Stomach (tissue), 9 donors: ENCODE measurements around the gene NANOS3. TPM values are rescaled to one million over a fixed set of nuclear protein-coding genes. Genes with fewer than 3 reads are reported as not detected.

Experiments used
- DNase-seq, 2 donors: peaks; one replicate each; pipeline versions ENCODE4 v3.0.0 to v3.0.0-alpha.2; 2013 to 2019
- H3K27ac ChIP-seq, 5 donors: fragments of 200-600 bp in 4 of 5; sonication (generic) in 4 of 5; one replicate each; pipeline ENCODE4 v1.5.1; 2013 to 2019; ENCODE audit warnings: mild to moderate bottlenecking in 1 of 5, moderate library complexity in 1 of 5
- H3K27me3 ChIP-seq, 3 donors: fragments of 200-600 bp; sonication (generic); one replicate each; pipeline ENCODE4 v1.5.1; 2017 to 2019; ENCODE audit warnings: mixed run types in 1 of 3
- H3K36me3 ChIP-seq, 4 donors: fragments of 200-600 bp; sonication (generic); 1 replicate in 3 of 4; 2 replicates in 1 of 4; pipeline ENCODE4 v1.5.1; 2016 to 2019
- H3K4me1 ChIP-seq, 4 donors: fragments of 200-600 bp; sonication (generic); one replicate each; pipeline ENCODE4 v1.5.1; 2016 to 2019
- H3K4me3 ChIP-seq, 4 donors: fragments of 200-600 bp; sonication (generic) in 3 of 4; one replicate each; pipeline ENCODE4 v1.5.1; 2016 to 2019; ENCODE audit warnings: mild to moderate bottlenecking in 1 of 4
- H3K9me3 ChIP-seq, 4 donors: fragments of 200-600 bp; sonication (generic); one replicate each; pipeline ENCODE4 v1.5.1; 2016 to 2019
- EP300 ChIP-seq: sonication (generic); formaldehyde crosslinking; IDR thresholded peaks from one replicate; pipeline ENCODE4 v1.6.1; 2017; ENCODE audit warnings: antibody characterized with exemption
- POLR2A ChIP-seq, 4 donors: fragments of 450-650 bp; IDR thresholded peaks; one replicate each; pipeline ENCODE4 v1.6.1; 2016; ENCODE audit warnings: antibody characterized with exemption in 4 of 4, control low read depth in 2 of 4, mild to moderate bottlenecking in 1 of 4, moderate library complexity in 1 of 4
- POLR2AphosphoS5 ChIP-seq, 3 donors: sonication (generic); formaldehyde crosslinking; IDR thresholded peaks; one replicate each; pipeline ENCODE4 v1.6.1; 2016; ENCODE audit warnings: antibody characterized with exemption in 3 of 3
- WGBS, 5 donors: extraction: QIAGEN DNeasy Blood & Tissue Kit in 3 of 5; methylation state at CpG; one replicate each; pipeline versions ENCODE4 v1.1.5 to v1.1.7; 2013 to 2018; 5-methylcytosine and 5-hydroxymethylcytosine counted together
- intact Hi-C: fragments of 100-400 bp; cut with DNase I; formaldehyde crosslinking; loops from one replicate; pipeline ENCODE4 v1.15.1; 2023; ENCODE audit warnings: low total_unique reads
- polyA plus RNA-seq, 3 donors: library from polyadenylated mRNA; stranded (reverse); fragments of 200-250 nt; gene quantifications; one replicate each; pipeline ENCODE4 v1.2.3, GENCODE V29; 2013
- total RNA-seq, 5 donors: library from RNA; depleted of rRNA; stranded (reverse); fragments of >200 nt; gene quantifications; one replicate each; pipeline versions ENCODE4 v1.1.0 to v1.2.3, GENCODE V29; 2014 to 2016
- TF ChIP-seq, protein P1 (sequence below), 7 experiments: fragments of 450-650 bp in 4 of 7; fragments of 200-600 bp in 3 of 7; sonication (generic) in 3 of 7; IDR thresholded peaks; one replicate each; pipeline ENCODE4 v1.5.1; 2016 to 2019; ENCODE audit warnings: antibody characterized with exemption in 7 of 7, control low read depth in 2 of 7, mild to moderate bottlenecking in 1 of 7
- donor health status: healthy with polysubstance abuse.
- donor health status: Bipolar disorder and iron deficiency.
- donor health status: healthy.

NANOS3 gene
- total and polyA plus RNA-seq, 8 donors: 1.2 TPM; not detected in 7

DNA sequence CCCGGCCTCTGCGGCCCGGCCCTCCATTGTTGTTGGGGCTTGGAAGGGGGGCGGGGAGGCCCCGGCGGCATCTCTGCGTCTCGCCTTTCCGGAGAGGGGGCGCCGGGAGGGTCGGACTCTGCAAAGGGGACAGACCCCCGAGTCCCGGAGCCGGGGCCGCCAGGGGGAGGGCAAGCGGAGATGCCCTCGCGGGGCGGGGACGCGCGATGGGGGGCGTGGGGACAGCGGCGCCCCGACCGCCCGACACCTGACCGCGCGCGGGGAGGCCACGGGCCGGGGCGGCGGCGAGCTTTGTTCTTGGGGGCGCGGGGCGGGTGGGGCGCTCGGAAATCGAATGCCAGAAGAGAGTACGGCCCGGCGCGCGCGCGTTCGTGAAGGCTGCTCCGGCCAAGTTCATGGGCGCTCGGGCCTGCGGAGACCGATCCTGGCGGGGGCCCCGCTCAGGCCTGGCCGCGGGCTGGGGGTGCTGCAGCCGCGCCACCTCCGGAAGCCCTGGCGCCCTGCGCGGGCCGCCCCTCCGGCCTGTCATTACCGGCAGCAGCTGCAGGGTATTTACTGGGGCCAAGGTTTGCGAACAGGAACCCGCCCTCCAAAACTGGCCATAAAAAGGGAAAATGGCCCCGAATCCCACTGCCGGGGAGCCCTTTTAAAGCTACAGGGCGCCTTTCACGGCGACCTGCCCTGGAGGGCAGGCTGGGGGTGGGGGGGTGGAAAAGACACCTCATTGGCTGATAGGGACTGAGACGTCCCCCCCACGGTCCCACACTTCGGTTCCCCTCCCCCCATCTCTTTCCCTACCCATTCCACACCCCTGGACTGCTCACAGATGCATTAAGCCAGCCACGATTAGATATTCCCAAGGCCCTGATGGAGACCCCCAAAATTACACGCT is 11.1 kb upstream of the NANOS3 start:
- Histone ChIP-seq H3K27me3 (peaks cover 0 to 30% (median 9%) of the 10 kb centered on the region in 3 donors), H3K9me3 (no peaks in the 10 kb centered on the region), H3K27ac (peak overlapping the region in 4 of 5 donors; percentile 17 to 91 (median 58)), H3K4me1 (peaks cover 13 to 43% (median 35%) of the 10 kb centered on the region in 4 donors), H3K4me3 (peak overlapping the region; percentile 72 to 85 (median 74)), H3K36me3 (no peaks in the 10 kb centered on the region)
- 2 to 7% (median 2%) methylated on average over 10 to 81 of the region's 82 CpGs for WGBS, 5 donors
- peak in 1 of 2 donors; percentile 73 for DNase-seq
- intact Hi-C loops: loop anchor here (10.0 kb wide), 1 partner anchor 271 kb away; no protein-coding TSS in a partner anchor
- TF ChIP-seq, protein P1, sequence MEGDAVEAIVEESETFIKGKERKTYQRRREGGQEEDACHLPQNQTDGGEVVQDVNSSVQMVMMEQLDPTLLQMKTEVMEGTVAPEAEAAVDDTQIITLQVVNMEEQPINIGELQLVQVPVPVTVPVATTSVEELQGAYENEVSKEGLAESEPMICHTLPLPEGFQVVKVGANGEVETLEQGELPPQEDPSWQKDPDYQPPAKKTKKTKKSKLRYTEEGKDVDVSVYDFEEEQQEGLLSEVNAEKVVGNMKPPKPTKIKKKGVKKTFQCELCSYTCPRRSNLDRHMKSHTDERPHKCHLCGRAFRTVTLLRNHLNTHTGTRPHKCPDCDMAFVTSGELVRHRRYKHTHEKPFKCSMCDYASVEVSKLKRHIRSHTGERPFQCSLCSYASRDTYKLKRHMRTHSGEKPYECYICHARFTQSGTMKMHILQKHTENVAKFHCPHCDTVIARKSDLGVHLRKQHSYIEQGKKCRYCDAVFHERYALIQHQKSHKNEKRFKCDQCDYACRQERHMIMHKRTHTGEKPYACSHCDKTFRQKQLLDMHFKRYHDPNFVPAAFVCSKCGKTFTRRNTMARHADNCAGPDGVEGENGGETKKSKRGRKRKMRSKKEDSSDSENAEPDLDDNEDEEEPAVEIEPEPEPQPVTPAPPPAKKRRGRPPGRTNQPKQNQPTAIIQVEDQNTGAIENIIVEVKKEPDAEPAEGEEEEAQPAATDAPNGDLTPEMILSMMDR (IDR thresholded peaks at IDR 0.05): no peak
- TF ChIP-seq POLR2A (IDR thresholded peaks at IDR 0.05): no peak
- no peak for TF ChIP-seq POLR2AphosphoS5 (IDR thresholded peaks at IDR 0.05)
- no peak for TF ChIP-seq EP300

DNA sequence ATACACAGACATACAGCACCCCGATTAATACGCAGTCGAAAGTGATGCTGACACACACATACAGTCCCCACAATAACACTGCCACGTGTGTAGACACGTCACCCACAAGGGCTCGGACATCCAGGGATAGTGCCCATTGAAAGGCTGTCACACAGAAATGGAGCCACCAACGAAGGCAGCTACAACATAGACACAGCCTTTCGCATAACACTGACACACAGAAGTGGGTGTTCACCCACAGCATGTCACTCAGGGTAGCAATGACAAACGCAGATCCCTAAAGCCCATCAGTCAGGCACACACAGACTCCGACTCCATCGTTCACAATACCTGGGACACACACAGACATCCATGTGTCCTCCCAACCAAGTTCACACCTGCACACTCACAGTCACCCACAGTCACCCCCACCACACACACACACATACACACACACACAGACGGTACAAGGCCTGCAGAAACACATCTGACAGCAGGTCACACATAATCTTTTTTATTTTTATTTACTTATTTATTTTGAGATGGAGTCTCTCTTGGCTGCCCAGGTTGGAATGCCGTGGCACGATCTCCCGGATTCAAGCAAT is 10.4 kb upstream of the NANOS3 start:
- Histone ChIP-seq H3K9me3 (no peaks in the 10 kb centered on the region), H3K27me3 (peaks cover 0 to 30% (median 9%) of the 10 kb centered on the region in 3 donors), H3K4me1 (peaks cover 10 to 36% (median 28%) of the 10 kb centered on the region in 4 donors), H3K4me3 (peak overlapping the region in 3 of 4 donors; percentile 73 to 85 (median 75)), H3K27ac (peak overlapping the region in 1 of 5 donors; percentile 91), H3K36me3 (no peaks in the 10 kb centered on the region)
- no peak for DNase-seq
- TF ChIP-seq POLR2AphosphoS5 (IDR thresholded peaks at IDR 0.05) (no peak), POLR2A (IDR thresholded peaks at IDR 0.05) (no peak), EP300 (no peak)
- TF ChIP-seq, protein P1 (IDR thresholded peaks at IDR 0.05): no peak
- 75 to 86% (median 77%) methylated on average over 10 to 15 of the region's 15 CpGs for WGBS, 5 donors
- intact Hi-C loops: loop anchor here (10.0 kb wide), 1 partner anchor 272 kb away; no protein-coding TSS in a partner anchor

DNA sequence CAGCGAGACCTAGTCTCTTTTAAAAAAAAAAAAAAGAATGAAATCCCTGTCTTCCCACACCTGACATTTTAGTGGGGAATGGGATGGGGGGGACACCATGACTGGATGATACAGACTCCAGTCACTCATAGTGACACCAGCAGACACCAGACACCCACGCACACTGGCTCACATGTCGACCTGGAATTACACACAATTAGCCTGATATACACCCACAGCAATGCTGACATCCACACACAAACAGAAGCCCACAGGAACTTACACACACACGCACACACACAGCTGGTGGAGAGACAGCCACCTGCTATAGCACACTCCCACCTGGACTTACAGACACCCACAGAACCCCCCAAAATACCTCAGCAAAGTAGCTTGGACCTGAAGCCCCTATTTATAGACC is 8.3 kb upstream of the NANOS3 start:
- H3K4me3 ChIP-seq: no peak overlapping the region
- no peak for DNase-seq
- H3K27ac ChIP-seq: no peak overlapping the region
- no peaks in the 10 kb centered on the region for H3K36me3 ChIP-seq
- TF ChIP-seq POLR2A (IDR thresholded peaks at IDR 0.05): no peak
- TF ChIP-seq, protein P1 (IDR thresholded peaks at IDR 0.05): no peak
- TF ChIP-seq POLR2AphosphoS5 (IDR thresholded peaks at IDR 0.05): no peak
- TF ChIP-seq EP300: no peak
- H3K27me3 ChIP-seq: peaks cover 0 to 43% (median 9%) of the 10 kb centered on the region in 3 donors
- peaks cover 15 to 39% (median 31%) of the 10 kb centered on the region in 4 donors for H3K4me1 ChIP-seq
- H3K9me3 ChIP-seq: no peaks in the 10 kb centered on the region
- 77 to 93% (median 80%) methylated on average over 2 to 4 of the region's 4 CpGs for WGBS, 5 donors
- intact Hi-C loops: loop anchor here (10.0 kb wide), 1 partner anchor 274 kb away; no protein-coding TSS in a partner anchor

DNA sequence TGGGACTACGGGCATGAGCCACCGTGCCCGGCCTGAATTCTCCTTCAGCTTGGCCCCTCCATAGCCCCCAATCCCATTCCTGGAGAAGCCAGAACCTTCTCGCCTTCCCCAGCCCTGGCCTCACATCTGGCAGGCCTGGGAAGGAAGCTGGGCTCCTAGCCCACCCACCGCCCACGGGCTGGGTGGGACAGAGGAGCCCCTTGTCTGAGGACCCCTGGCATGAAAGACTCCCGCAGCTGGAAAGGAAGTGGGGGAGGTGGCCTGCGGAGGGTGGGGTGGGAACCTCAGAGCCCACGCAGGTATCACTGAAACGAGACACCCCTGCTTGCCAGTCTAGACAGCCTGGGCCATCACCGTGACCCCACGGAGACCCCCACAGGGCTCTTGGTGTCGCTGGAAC is 7.7 kb upstream of the NANOS3 start:
- H3K9me3 ChIP-seq: no peaks in the 10 kb centered on the region
- intact Hi-C loops: loop anchor here (10.0 kb wide), 1 partner anchor 274 kb away; no protein-coding TSS in a partner anchor
- H3K27me3 ChIP-seq: peaks cover 0 to 40% (median 9%) of the 10 kb centered on the region in 3 donors
- no peak overlapping the region for H3K4me3 ChIP-seq
- 76 to 84% (median 78%) methylated on average over 11 to 13 of the region's 13 CpGs for WGBS, 5 donors
- H3K36me3 ChIP-seq: no peaks in the 10 kb centered on the region
- peaks cover 15 to 34% (median 29%) of the 10 kb centered on the region in 4 donors for H3K4me1 ChIP-seq
- no peak for DNase-seq
- TF ChIP-seq EP300: no peak
- no peak for TF ChIP-seq POLR2A (IDR thresholded peaks at IDR 0.05)
- TF ChIP-seq POLR2AphosphoS5 (IDR thresholded peaks at IDR 0.05): no peak
- TF ChIP-seq, protein P1 (IDR thresholded peaks at IDR 0.05): no peak
- no peak overlapping the region for H3K27ac ChIP-seq
